K562 (cell line): Measurements from ENCODE around the gene NRSN2. TPM values are rescaled to one million over a fixed set of nuclear protein-coding genes. Genes with fewer than 3 reads are reported as not detected.
A peak's percentile ranks its signal among the peaks of the same experiment; 100 is the strongest.

Source experiments
- CHD7 ChIP-seq: fragments of 200-600 bp; sonication (generic); IDR thresholded peaks from one replicate; pipeline ENCODE4 v1.6.1; 2012; ENCODE audit warnings: mild to moderate bottlenecking, low read depth, low read length, inconsistent platforms
- EP400 ChIP-seq: fragments of 450-650 bp; IDR thresholded peaks from 2 replicates; pipeline ENCODE4 v1.6.1; 2017; ENCODE audit warnings: antibody characterized with exemption, mild to moderate bottlenecking, moderate library complexity
- NFYB ChIP-seq: IDR thresholded peaks from 2 replicates; pipeline ENCODE4 v1.6.1; 2011; ENCODE audit warnings: mild to moderate bottlenecking, moderate library complexity; ENCODE audit not compliant: insufficient read length; ENCODE audit errors: extremely low read depth
- NR2C2 ChIP-seq, 2 experiments: fragments of 200-800 bp in 1 of 2; sonication (Bioruptor generic) in 1 of 2; sonication (generic) in 1 of 2; formaldehyde crosslinking in 1 of 2; IDR thresholded peaks; 2 replicates each; pipeline versions ENCODE4 v1.6.1 to v1.8.0; 2016 to 2022; ENCODE audit warnings: mild to moderate bottlenecking in 1 of 2, missing compliant biosample characterization in 1 of 2, missing genetic modification characterization in 1 of 2, missing genetic modification reagents in 1 of 2
- POLR2A ChIP-seq: fragments of 450-650 bp; conservative IDR thresholded peaks from 2 replicates; pipeline ENCODE4 v1.6.1; 2016
- STAT5A ChIP-seq: IDR thresholded peaks from 2 replicates; pipeline ENCODE4 v1.6.1; 2012; ENCODE audit warnings: low read length, inconsistent platforms, borderline replicate concordance
- THRAP3 ChIP-seq: fragments of 450-650 bp; IDR thresholded peaks from 2 replicates; pipeline ENCODE4 v1.6.1; 2016; ENCODE audit warnings: mild to moderate bottlenecking, inconsistent platforms, borderline replicate concordance
- ZBTB5 ChIP-seq: fragments of 450-650 bp; IDR thresholded peaks from 2 replicates; pipeline ENCODE4 v1.6.1; 2017; ENCODE audit warnings: antibody characterized with exemption
- ZNF561 ChIP-seq: fragments of 450-650 bp; formaldehyde crosslinking; conservative IDR thresholded peaks from 2 replicates; pipeline ENCODE4 v1.4.0; 2020; ENCODE audit warnings: mild to moderate bottlenecking, moderate library complexity
- polyA plus RNA-seq, 8 experiments: library from polyadenylated mRNA; depleted of rRNA in 4 of 8; stranded (reverse) in 5 of 8; unstranded in 3 of 8; fragments of >200 nt; fragmentation: Nextera tagmentation in 2 of 8; fragmentation: Illumina TruSeq in 1 of 8; extraction: Ambion mirVana in 2 of 8; extraction: Trizol in 1 of 8; gene quantifications; 2 replicates each; pipeline versions ENCODE4 v1.2.1 to v1.2.3, GENCODE V29; 2011 to 2014; ENCODE audit warnings: inconsistent platforms in 1 of 8, missing spikeins in 1 of 8
- total RNA-seq, 7 experiments: library from RNA; depleted of rRNA in 6 of 7; stranded (reverse); fragments of >200 nt in 6 of 7; fragmentation: Illumina TruSeq in 2 of 7; extraction: Trizol in 2 of 7; gene quantifications; 2 replicates each; pipeline versions ENCODE4 v1.2.1 to v1.2.3, GENCODE V29; 2011 to 2021; ENCODE audit warnings: low replicate concordance in 1 of 7
- TF ChIP-seq, protein P1 (sequence below): fragments of 250-450 bp; sonication (Bioruptor Pico); IDR thresholded peaks from 2 replicates; pipeline ENCODE4 v1.9.0; 2021; ENCODE audit warnings: mild to moderate bottlenecking
- TF ChIP-seq, protein P2 (sequence below): sonication (generic); formaldehyde crosslinking; IDR thresholded peaks from 2 replicates; pipeline ENCODE4 v1.8.1; 2022; ENCODE audit warnings: missing genetic modification reagents

NRSN2 gene
- total and polyA plus RNA-seq, 9 of the 15 experiments (the other 6 are each of a cell fraction or from before 2014, with no cell fraction given) = 7.5 to 29.7 (median 11.1) TPM

- TF ChIP-seq CHD7 = no peak
- TF ChIP-seq NFYB = no peak
- TF ChIP-seq, protein P1, sequence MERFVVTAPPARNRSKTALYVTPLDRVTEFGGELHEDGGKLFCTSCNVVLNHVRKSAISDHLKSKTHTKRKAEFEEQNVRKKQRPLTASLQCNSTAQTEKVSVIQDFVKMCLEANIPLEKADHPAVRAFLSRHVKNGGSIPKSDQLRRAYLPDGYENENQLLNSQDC (CRISPR knock-in tag) = no peak
- TF ChIP-seq STAT5A = no peak
- no peak for TF ChIP-seq THRAP3
- TF ChIP-seq ZBTB5 = no peak
- 0 out of 2 replicates have a peak, but pooled peaks have one; percentile 26 for TF ChIP-seq ZNF561 (CRISPR knock-in tag)
- TF ChIP-seq, protein P2, sequence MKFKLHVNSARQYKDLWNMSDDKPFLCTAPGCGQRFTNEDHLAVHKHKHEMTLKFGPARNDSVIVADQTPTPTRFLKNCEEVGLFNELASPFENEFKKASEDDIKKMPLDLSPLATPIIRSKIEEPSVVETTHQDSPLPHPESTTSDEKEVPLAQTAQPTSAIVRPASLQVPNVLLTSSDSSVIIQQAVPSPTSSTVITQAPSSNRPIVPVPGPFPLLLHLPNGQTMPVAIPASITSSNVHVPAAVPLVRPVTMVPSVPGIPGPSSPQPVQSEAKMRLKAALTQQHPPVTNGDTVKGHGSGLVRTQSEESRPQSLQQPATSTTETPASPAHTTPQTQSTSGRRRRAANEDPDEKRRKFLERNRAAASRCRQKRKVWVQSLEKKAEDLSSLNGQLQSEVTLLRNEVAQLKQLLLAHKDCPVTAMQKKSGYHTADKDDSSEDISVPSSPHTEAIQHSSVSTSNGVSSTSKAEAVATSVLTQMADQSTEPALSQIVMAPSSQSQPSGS (CRISPR knock-in tag) = no peak
- TF ChIP-seq NR2C2 (CRISPR knock-in tag; IDR thresholded peaks at IDR 0.05) = no peak
- peak; percentile 62; the same call in 1 of the 2 replicates for TF ChIP-seq NR2C2 (tag; IDR thresholded peaks at IDR 0.05)
- peak; percentile 96 for TF ChIP-seq EP400
- no peak for TF ChIP-seq POLR2A
Measured at GRCh38 chr20:362271-363254, 15.7 kb downstream of the NRSN2 start (continued).
